Lung (tissue), 12 donors: ENCODE measurements around the gene DLG2. TPM values are rescaled to one million over a fixed set of nuclear protein-coding genes. Genes with fewer than 3 reads are reported as not detected.
A peak's percentile ranks its signal among the peaks of the same experiment; 100 is the strongest.

Experiments used
- ATAC-seq: fragments of 200-7000 bp; cut with Tn5 transposase; one replicate; pipeline ENCODE4 v1.9.1; 2020; ENCODE audit warnings: moderate number of reproducible peaks; ENCODE audit not compliant: insufficient read depth, low FRiP score
- DNase-seq, 3 donors: peaks; one replicate each; pipeline ENCODE4 v3.0.0-alpha.2; 2013 to 2017
- H3K27ac ChIP-seq, 2 donors: one replicate each; pipeline ENCODE4 v1.5.1; 2013; ENCODE audit warnings: mild to moderate bottlenecking in 2 of 2, moderate library complexity in 2 of 2, control low read depth in 1 of 2, inconsistent platforms in 1 of 2, low read depth in 1 of 2, low read length in 1 of 2
- H3K27me3 ChIP-seq, 3 donors: one replicate each; pipeline ENCODE4 v1.5.1; 2013; ENCODE audit warnings: low read length in 2 of 3; ENCODE audit not compliant: control insufficient read depth in 3 of 3, insufficient read depth in 3 of 3
- H3K36me3 ChIP-seq, 4 donors: one replicate each; pipeline ENCODE4 v1.5.1; 2013; ENCODE audit warnings: low read length in 4 of 4, mild to moderate bottlenecking in 1 of 4, moderate library complexity in 1 of 4; ENCODE audit not compliant: control insufficient read depth in 4 of 4, insufficient read depth in 4 of 4
- H3K4me1 ChIP-seq, 5 donors: one replicate each; pipeline ENCODE4 v1.5.1; 2013; ENCODE audit warnings: low read length in 5 of 5, mild to moderate bottlenecking in 2 of 5, moderate library complexity in 1 of 5; ENCODE audit not compliant: control insufficient read depth in 5 of 5, insufficient read depth in 5 of 5
- H3K4me3 ChIP-seq: one replicate; pipeline ENCODE4 v1.5.1; 2013; ENCODE audit warnings: mild to moderate bottlenecking, control low read depth, moderate library complexity
- H3K9ac ChIP-seq, 2 donors: one replicate each; pipeline ENCODE4 v1.5.1; 2013; ENCODE audit warnings: low read length in 2 of 2, control low read depth in 1 of 2; ENCODE audit not compliant: insufficient read depth in 1 of 2
- H3K9me3 ChIP-seq, 4 donors: one replicate each; pipeline ENCODE4 v1.5.1; 2013; ENCODE audit warnings: low read length in 3 of 4, mild to moderate bottlenecking in 1 of 4, moderate library complexity in 1 of 4; ENCODE audit not compliant: control insufficient read depth in 4 of 4, insufficient read depth in 3 of 4
- WGBS, 2 donors: extraction: QIAGEN DNeasy Blood & Tissue Kit; methylation state at CpG; one replicate each; pipeline ENCODE4 v1.1.7; 2013; 5-methylcytosine and 5-hydroxymethylcytosine counted together
- polyA plus RNA-seq, 2 donors: library from polyadenylated mRNA; stranded (reverse); fragments of 200-250 nt; gene quantifications; one replicate each; pipeline ENCODE4 v1.2.1, GENCODE V29; 2013
- total RNA-seq, 2 donors: library from RNA; depleted of rRNA in 1 of 2; stranded (reverse); fragments of >200 nt in 1 of 2; gene quantifications; one replicate each; pipeline ENCODE4 v1.2.1, GENCODE V29; 2014 to 2021
- TF ChIP-seq, protein P1 (sequence below): IDR thresholded peaks from 2 replicates; pipeline ENCODE4 v1.5.1; 2012; ENCODE audit warnings: mild to moderate bottlenecking; ENCODE audit errors: control extremely low read depth, extremely low read depth
- donor health status: control.
- donor health status: control.
- donor health status: Bipolar disorder and iron deficiency.
- donor health status: healthy.
- donor health status: DM: yes; HTN: yes; CAD: no.

The DLG2 gene
- total and polyA plus RNA-seq, 4 donors: 0.32 to 24.1 (median 5.4) TPM

DNA sequence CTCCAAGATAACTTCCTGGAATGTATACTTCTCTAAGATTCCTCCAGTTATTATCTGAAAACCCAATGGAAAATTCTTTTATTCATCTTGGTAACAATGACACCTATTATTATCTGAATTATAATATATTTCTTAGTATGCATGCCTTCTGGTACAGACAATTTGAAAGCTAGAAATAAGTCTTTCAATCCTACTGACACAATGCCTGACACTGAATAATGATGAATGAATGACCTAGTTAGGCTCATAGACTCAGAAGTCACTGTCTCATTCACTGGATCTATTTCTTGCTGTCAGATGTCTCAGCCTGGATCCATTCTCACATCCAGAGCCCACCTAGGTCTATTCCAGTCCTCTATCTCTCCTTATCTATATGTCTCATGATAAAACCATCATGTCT lies 1214.3 kb downstream of the DLG2 start:
- Histone ChIP-seq H3K4me1 (no peaks in the 10 kb centered on the region), H3K9me3 (no peaks in the 10 kb centered on the region), H3K9ac (no peak overlapping the region), H3K36me3 (no peaks in the 10 kb centered on the region), H3K4me3 (no peak overlapping the region), H3K27me3 (no peaks in the 10 kb centered on the region), H3K27ac (no peak overlapping the region)
- DNase-seq (no peak), ATAC-seq (no peak)
- TF ChIP-seq, protein P1, sequence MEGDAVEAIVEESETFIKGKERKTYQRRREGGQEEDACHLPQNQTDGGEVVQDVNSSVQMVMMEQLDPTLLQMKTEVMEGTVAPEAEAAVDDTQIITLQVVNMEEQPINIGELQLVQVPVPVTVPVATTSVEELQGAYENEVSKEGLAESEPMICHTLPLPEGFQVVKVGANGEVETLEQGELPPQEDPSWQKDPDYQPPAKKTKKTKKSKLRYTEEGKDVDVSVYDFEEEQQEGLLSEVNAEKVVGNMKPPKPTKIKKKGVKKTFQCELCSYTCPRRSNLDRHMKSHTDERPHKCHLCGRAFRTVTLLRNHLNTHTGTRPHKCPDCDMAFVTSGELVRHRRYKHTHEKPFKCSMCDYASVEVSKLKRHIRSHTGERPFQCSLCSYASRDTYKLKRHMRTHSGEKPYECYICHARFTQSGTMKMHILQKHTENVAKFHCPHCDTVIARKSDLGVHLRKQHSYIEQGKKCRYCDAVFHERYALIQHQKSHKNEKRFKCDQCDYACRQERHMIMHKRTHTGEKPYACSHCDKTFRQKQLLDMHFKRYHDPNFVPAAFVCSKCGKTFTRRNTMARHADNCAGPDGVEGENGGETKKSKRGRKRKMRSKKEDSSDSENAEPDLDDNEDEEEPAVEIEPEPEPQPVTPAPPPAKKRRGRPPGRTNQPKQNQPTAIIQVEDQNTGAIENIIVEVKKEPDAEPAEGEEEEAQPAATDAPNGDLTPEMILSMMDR: no peak

GRCh38 chr11:84408946-84409411 lies 1218.2 kb downstream of the DLG2 start:
- H3K9me3 ChIP-seq: peaks cover 0 to 2% (median 0%) of the 10 kb centered on the region in 4 donors
- no peak overlapping the region for H3K27ac ChIP-seq
- H3K27me3 ChIP-seq: no peaks in the 10 kb centered on the region
- H3K4me3 ChIP-seq: no peak overlapping the region
- TF ChIP-seq, protein P1: no peak
- WGBS, 2 donors: 85 to 97% methylated on average over 3 of the region's 3 CpGs
- H3K9ac ChIP-seq: no peak overlapping the region
- H3K4me1 ChIP-seq: no peaks in the 10 kb centered on the region
- no peaks in the 10 kb centered on the region for H3K36me3 ChIP-seq
- no peak for DNase-seq
- ATAC-seq: no peak

DNA sequence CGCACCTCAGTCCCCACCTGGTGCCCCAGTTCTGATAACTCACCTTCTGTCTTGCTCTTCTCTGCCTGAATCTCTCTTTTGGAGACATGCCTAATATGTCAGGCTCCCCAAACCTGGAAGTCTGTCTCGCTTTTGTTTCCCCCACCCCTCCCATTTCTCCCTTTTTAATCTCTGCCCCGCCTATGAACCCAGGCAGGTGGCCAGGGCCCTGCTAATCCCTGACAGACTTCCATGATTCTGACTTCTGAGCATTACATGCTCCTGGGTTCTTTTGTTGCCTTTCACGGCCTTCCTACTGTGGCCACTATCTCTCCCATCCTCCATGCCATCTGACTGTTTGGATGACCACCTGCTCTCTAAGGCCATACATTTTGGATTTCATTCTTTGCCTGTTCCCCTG lies 1220.1 kb downstream of the DLG2 start:
- Histone ChIP-seq H3K4me3 (no peak overlapping the region), H3K36me3 (no peaks in the 10 kb centered on the region), H3K27me3 (no peaks in the 10 kb centered on the region), H3K4me1 (no peaks in the 10 kb centered on the region), H3K9ac (no peak overlapping the region), H3K9me3 (peaks cover 0 to 2% (median 0%) of the 10 kb centered on the region in 4 donors), H3K27ac (no peak overlapping the region)
- no peak for ATAC-seq
- 86 to 89% methylated on average over 4 of the region's 4 CpGs for WGBS, 2 donors
- TF ChIP-seq, protein P1: no peak
- no peak for DNase-seq

DNA sequence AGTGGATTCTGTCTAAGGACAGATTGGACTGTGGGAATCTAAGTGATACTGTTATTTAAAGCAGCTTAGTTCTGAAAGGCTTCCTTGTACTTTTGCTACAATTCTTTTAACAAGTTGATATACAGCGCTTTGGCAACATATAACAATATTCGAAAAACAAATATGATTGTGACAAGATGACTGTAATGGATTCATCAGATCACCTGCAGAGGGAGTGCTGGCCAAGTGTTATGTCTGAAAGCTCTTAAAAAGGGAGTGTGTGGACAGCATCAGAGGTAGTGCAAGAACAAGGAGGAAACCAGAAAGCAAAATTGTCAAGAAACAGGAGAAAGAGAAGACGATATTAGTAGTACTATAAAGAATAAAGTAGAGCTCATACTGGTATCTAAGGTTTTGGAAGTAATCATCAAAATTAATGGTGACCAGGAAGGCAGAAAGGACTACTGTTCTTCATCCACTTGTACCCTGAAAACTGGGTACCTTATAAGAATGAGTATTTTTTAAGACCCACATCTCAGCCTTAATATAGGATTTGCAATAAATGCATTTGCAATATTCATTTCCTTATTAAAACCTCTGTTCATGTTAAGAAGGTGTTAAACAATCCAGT lies 1229.0 kb downstream of the DLG2 start:
- no peaks in the 10 kb centered on the region for H3K9me3 ChIP-seq

More for the DNA sequence above, 1229.0 kb downstream of the DLG2 start:
- TF ChIP-seq, protein P1: no peak
- peak in 1 of 3 donors; percentile 3 for DNase-seq
- Histone ChIP-seq H3K36me3 (no peaks in the 10 kb centered on the region), H3K27ac (no peak overlapping the region), H3K4me3 (no peak overlapping the region), H3K27me3 (no peaks in the 10 kb centered on the region), H3K9ac (no peak overlapping the region), H3K4me1 (no peaks in the 10 kb centered on the region)
- no peak for ATAC-seq
- WGBS, 2 donors: 73 to 83% methylated on average over 3 of the region's 3 CpGs
